ENCODE measurements around the gene ATP4A. TPM values are rescaled to one million over a fixed set of nuclear protein-coding genes. Genes with fewer than 3 reads are reported as not detected.

Gene ATP4A
- polyA plus RNA-seq, 1 donor from 2014 or later, result not detected

- no peaks in the 10 kb centered on the region for H3F3A ChIP-seq (ENCODE audit: insufficient read depth, low read length, poor library complexity, severe bottlenecking)
- H4K20me1 ChIP-seq (ENCODE audit: insufficient read depth), result no peaks in the 10 kb centered on the region
- no peak overlapping the region for H3K27ac ChIP-seq (ENCODE audit: low read length)
- H3K9me2 ChIP-seq (ENCODE audit: insufficient read depth, low read length), result no peaks in the 10 kb centered on the region
- no peaks in the 10 kb centered on the region for H3K9me3 ChIP-seq (ENCODE audit: low read length)
- H3K9ac ChIP-seq (ENCODE audit: low read length), result no peak overlapping the region
- H3K36me3 ChIP-seq (ENCODE audit: insufficient read depth, low read length), result no peaks in the 10 kb centered on the region
- no peak overlapping the region for H2AFZ ChIP-seq (ENCODE audit: low read depth, low read length)
- no peaks in the 10 kb centered on the region for H3K79me2 ChIP-seq (replicated peaks; ENCODE audit: insufficient read depth, low read length)
- no peak for TF ChIP-seq SMC3 (conservative IDR thresholded peaks at IDR 0.05; ENCODE audit: poor library complexity)
- no peak overlapping the region for H3K4me2 ChIP-seq (ENCODE audit: low read length)
- peaks cover 30% of the 10 kb centered on the region for H3K27me3 ChIP-seq (ENCODE audit: insufficient read depth, low read depth, low read length)
- peak overlapping the region; percentile 65 for H3K4me3 ChIP-seq (ENCODE audit: low read length)
Measured at GRCh38 chr19:35558400-35559280, 4.8 kb downstream of the ATP4A start.

GRCh38 chr19:35557539-35558399 is 5.7 kb downstream of the ATP4A start:
- Histone ChIP-seq H3F3A (ENCODE audit: insufficient read depth, low read length, poor library complexity, severe bottlenecking) (no peaks in the 10 kb centered on the region), H3K4me3 (ENCODE audit: low read length) (peak overlapping the region; percentile 65), H3K27ac (ENCODE audit: low read length) (no peak overlapping the region), H2AFZ (ENCODE audit: low read depth, low read length) (no peak overlapping the region), H3K79me2 (replicated peaks; ENCODE audit: insufficient read depth, low read length) (no peaks in the 10 kb centered on the region), H4K20me1 (ENCODE audit: insufficient read depth) (no peaks in the 10 kb centered on the region), H3K9me2 (ENCODE audit: insufficient read depth, low read length) (no peaks in the 10 kb centered on the region), H3K36me3 (ENCODE audit: insufficient read depth, low read length) (no peaks in the 10 kb centered on the region), H3K9me3 (ENCODE audit: low read length) (no peaks in the 10 kb centered on the region), H3K9ac (ENCODE audit: low read length) (no peak overlapping the region), H3K27me3 (ENCODE audit: insufficient read depth, low read depth, low read length) (peaks cover 30% of the 10 kb centered on the region), H3K4me2 (ENCODE audit: low read length) (no peak overlapping the region)
- peak; percentile 29 for TF ChIP-seq CTCF (IDR thresholded peaks at IDR 0.05; ENCODE audit: poor library complexity, severe bottlenecking)
- TF ChIP-seq TAF1 (IDR thresholded peaks at IDR 0.05; ENCODE audit: low read depth), result no peak

GRCh38 chr19:35556846-35557538 is 6.5 kb downstream of the ATP4A start:
- Histone ChIP-seq H3F3A (ENCODE audit: insufficient read depth, low read length, poor library complexity, severe bottlenecking) (no peaks in the 10 kb centered on the region), H3K4me2 (ENCODE audit: low read length) (no peak overlapping the region), H3K9ac (ENCODE audit: low read length) (no peak overlapping the region), H3K9me3 (ENCODE audit: low read length) (no peaks in the 10 kb centered on the region), H3K27ac (ENCODE audit: low read length) (no peak overlapping the region), H3K79me2 (replicated peaks; ENCODE audit: insufficient read depth, low read length) (no peaks in the 10 kb centered on the region), H3K9me2 (ENCODE audit: insufficient read depth, low read length) (no peaks in the 10 kb centered on the region), H2AFZ (ENCODE audit: low read depth, low read length) (no peak overlapping the region), H4K20me1 (ENCODE audit: insufficient read depth) (no peaks in the 10 kb centered on the region), H3K27me3 (ENCODE audit: insufficient read depth, low read depth, low read length) (peaks cover 30% of the 10 kb centered on the region), H3K36me3 (ENCODE audit: insufficient read depth, low read length) (no peaks in the 10 kb centered on the region), H3K4me3 (ENCODE audit: low read length) (peak overlapping the region; percentile 65)
- TF ChIP-seq EZH2 (IDR thresholded peaks at IDR 0.05; ENCODE audit: borderline replicate concordance, insufficient read depth, low read length, poor library complexity, severe bottlenecking), result no peak
- TF ChIP-seq REST (IDR thresholded peaks at IDR 0.05; ENCODE audit: borderline replicate concordance), result no peak
- TF ChIP-seq RAD21 (conservative IDR thresholded peaks at IDR 0.05), result no peak
- no peak for TF ChIP-seq SMC3 (conservative IDR thresholded peaks at IDR 0.05; ENCODE audit: poor library complexity)
- no peak for TF ChIP-seq TAF1 (IDR thresholded peaks at IDR 0.05; ENCODE audit: low read depth)
